ENCODE data around the gene POLR2J3. TPM values are rescaled to one million over a fixed set of nuclear protein-coding genes. Genes with fewer than 3 reads are reported as not detected.
"Not testable (repeated sequence)": the region's sequence is repeated elsewhere in the genome, so short reads cannot be mapped to it uniquely, and the experiment has no call there.

POLR2J3 gene
- total RNA-seq, 1 experiment from 2014 or later = 16.2 TPM

GRCh38 chr7:102593637-102594334, 21.4 kb upstream of the POLR2J3 start:
- in situ Hi-C loops (cut with HindIII; ENCODE audit: low pct_unique_long_range_greater_than_20kb, low sequenced_read_pairs) = not testable (repeated sequence)

DNA sequence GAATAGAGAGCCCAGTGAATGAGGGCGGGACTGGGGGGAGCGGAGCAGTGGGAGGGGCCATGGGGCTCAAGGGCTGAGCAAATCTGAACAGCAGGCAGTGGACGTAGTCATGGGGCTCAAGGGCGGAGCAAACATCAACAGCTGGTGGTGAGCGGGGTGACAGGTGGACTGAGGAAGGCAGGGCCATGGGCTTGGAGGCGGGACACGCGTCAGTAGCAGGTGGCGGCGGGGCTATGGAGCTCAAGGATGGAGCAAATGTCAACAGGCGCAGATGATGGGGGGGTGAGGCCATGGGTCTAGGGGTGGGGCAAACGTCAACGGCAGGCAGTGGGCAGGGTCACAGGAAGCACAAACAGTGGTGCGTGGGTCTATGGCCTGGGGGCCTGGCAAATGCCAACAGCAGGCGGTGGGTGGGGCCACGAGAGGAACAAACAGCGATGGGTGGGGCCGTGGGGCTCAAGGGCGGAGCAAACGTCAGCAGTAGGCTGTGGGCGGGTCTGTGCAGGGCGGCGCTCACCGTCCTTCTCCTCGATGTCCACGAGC, 20.2 kb upstream of the POLR2J3 start:
- DNase-seq (ENCODE audit: low read depth, low spot score); in situ Hi-C loops (cut with HindIII; ENCODE audit: low pct_unique_long_range_greater_than_20kb, low sequenced_read_pairs): not testable (repeated sequence)

More at GRCh38 chr7:102593637-102594334, 21.4 kb upstream of the POLR2J3 start:
- not testable (repeated sequence) for DNase-seq (ENCODE audit: low read depth, low spot score)

- in situ Hi-C loops (cut with HindIII; ENCODE audit: low pct_unique_long_range_greater_than_20kb, low sequenced_read_pairs); DNase-seq (ENCODE audit: low read depth, low spot score): not testable (repeated sequence)
Measured at GRCh38 chr7:102589857-102590256, 17.5 kb upstream of the POLR2J3 start.

DNA sequence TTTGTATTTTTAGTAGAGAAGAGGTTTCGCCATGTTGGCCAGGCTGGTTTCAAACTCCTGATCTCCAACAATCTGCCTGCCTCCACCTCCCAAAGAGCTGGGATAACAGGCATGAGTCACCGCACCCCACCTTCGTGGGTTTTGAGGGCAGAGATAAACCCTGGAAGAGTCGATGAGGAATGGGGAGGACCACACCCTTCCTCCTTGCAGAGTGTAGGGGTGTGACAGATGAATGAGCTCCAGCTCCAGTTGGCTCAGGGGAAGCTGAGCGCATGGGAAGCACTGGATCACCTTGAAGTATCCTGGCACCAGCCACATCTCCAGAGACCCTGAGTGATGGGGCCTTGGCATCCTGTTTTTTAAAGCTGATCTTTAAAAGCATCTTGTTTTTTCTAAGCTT, 11.1 kb upstream of the POLR2J3 start:
- DNase-seq (ENCODE audit: low read depth, low spot score); in situ Hi-C loops (cut with HindIII; ENCODE audit: low pct_unique_long_range_greater_than_20kb, low sequenced_read_pairs): not testable (repeated sequence)

- in situ Hi-C loops (cut with HindIII; ENCODE audit: low pct_unique_long_range_greater_than_20kb, low sequenced_read_pairs); DNase-seq (ENCODE audit: low read depth, low spot score): not testable (repeated sequence)
Measured at GRCh38 chr7:102581722-102582121, 9.3 kb upstream of the POLR2J3 start.

- in situ Hi-C loops (cut with HindIII; ENCODE audit: low pct_unique_long_range_greater_than_20kb, low sequenced_read_pairs); DNase-seq (ENCODE audit: low read depth, low spot score): not testable (repeated sequence)
Measured at GRCh38 chr7:102578486-102578885, 6.1 kb upstream of the POLR2J3 start.

GRCh38 chr7:102577315-102578240, 5.2 kb upstream of the POLR2J3 start:
- DNase-seq (ENCODE audit: low read depth, low spot score); in situ Hi-C loops (cut with HindIII; ENCODE audit: low pct_unique_long_range_greater_than_20kb, low sequenced_read_pairs): not testable (repeated sequence)

- DNase-seq (ENCODE audit: low read depth, low spot score); in situ Hi-C loops (cut with HindIII; ENCODE audit: low pct_unique_long_range_greater_than_20kb, low sequenced_read_pairs): not testable (repeated sequence)
Measured at GRCh38 chr7:102576363-102576762, 4.0 kb upstream of the POLR2J3 start.

DNA sequence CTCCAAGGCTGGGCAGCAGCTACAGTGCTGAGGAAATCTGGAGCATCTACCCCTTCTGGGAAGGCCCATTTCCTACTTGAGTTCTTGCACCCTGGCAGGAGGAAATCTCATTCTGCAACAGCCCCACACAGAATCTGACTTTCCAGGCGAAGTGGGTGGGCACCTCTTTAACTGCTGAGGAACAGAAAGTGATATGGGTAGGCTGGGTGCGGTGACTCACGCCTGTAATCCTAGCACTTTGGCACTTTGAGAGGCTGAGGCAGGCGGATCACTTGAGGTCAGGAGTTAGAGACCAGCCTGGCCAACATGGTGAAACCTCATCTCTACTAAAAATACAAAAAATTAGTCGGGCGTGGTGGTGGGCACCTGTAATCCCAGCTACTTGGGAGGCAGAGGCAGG, 2.2 kb upstream of the POLR2J3 start:
- DNase-seq (ENCODE audit: low read depth, low spot score); in situ Hi-C loops (cut with HindIII; ENCODE audit: low pct_unique_long_range_greater_than_20kb, low sequenced_read_pairs): not testable (repeated sequence)

GRCh38 chr7:102568620-102569019, 3.8 kb downstream of the POLR2J3 start:
- DNase-seq (ENCODE audit: low read depth, low spot score); in situ Hi-C loops (cut with HindIII; ENCODE audit: low pct_unique_long_range_greater_than_20kb, low sequenced_read_pairs): not testable (repeated sequence)

DNA sequence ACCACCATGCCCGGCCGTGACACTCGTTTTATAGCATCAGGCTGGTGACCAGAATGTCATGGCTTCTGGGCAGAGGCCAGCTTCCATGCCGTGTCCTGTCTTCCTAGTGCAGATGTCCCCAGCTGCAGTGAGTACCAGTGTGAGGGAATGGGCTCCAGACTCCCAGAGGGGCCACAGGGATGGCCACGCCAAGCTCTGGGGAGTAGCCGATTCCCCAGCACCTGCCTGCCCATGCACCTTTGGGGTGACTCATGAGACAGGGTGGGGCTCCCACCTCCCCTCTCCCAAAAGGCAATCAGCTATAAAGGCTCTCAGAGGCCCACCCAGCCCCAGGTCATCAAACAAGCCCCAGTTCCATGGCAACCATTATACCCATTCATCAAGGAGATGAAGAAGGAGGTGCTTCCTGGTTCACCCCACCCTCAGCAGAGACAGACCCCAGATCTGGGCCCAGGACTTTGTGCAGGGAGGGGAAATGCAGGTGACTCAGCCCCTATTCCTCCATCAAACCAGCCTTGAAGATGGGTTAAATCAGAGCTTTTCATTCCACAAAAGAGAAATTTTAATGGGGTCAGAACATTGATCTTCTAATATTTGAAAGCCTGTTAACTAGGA, 21.5 kb downstream of the POLR2J3 start, which contains the start of gene SPDYE2:
SPDYE2 (plus strand) TSS at position 419 of the 615 bp plus-strand sequence. CDS start 2,030 bp downstream, outside the sequence.
- in situ Hi-C loops (cut with HindIII; ENCODE audit: low pct_unique_long_range_greater_than_20kb, low sequenced_read_pairs) = not testable (repeated sequence)

DNA sequence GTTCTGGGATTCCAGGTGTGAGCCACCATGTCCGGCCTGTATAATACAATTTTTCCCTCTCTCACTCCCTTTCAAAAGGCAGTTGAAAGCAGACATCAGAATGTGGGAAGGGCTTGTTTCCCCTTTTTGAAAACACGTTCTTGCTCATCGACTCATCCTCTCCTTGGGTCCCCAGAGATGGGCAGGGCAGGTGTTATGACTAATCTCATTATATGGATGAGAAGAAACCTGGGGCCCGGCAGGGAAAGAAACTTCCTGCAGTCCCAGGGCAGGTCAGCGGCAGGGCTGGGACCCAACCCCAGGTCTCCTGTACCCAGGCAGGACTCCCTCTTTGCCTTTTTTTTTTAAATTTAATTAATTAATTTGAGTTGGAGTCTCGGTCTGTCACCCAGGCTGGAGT, 26.0 kb downstream of the POLR2J3 start:
- in situ Hi-C loops (cut with HindIII; ENCODE audit: low pct_unique_long_range_greater_than_20kb, low sequenced_read_pairs); DNase-seq (ENCODE audit: low read depth, low spot score): not testable (repeated sequence)

More for the DNA sequence above, 21.5 kb downstream of the POLR2J3 start, which contains the start of gene SPDYE2:
- DNase-seq (ENCODE audit: low read depth, low spot score) = not testable (repeated sequence)

GRCh38 chr7:102545288-102545687, 27.1 kb downstream of the POLR2J3 start:
- DNase-seq (ENCODE audit: low read depth, low spot score); in situ Hi-C loops (cut with HindIII; ENCODE audit: low pct_unique_long_range_greater_than_20kb, low sequenced_read_pairs): not testable (repeated sequence)

- DNase-seq (ENCODE audit: low read depth, low spot score); in situ Hi-C loops (cut with HindIII; ENCODE audit: low pct_unique_long_range_greater_than_20kb, low sequenced_read_pairs): not testable (repeated sequence)
Measured at GRCh38 chr7:102544372-102544771, 28.0 kb downstream of the POLR2J3 start.

GRCh38 chr7:102543596-102543995, 28.8 kb downstream of the POLR2J3 start, which contains the start of gene UPK3BL2:
TSS of gene UPK3BL2 (minus strand) at chr7:102543696. CDS start at chr7:102543636, 60 bp downstream.
- in situ Hi-C loops (cut with HindIII; ENCODE audit: low pct_unique_long_range_greater_than_20kb, low sequenced_read_pairs); DNase-seq (ENCODE audit: low read depth, low spot score): not testable (repeated sequence)

DNA sequence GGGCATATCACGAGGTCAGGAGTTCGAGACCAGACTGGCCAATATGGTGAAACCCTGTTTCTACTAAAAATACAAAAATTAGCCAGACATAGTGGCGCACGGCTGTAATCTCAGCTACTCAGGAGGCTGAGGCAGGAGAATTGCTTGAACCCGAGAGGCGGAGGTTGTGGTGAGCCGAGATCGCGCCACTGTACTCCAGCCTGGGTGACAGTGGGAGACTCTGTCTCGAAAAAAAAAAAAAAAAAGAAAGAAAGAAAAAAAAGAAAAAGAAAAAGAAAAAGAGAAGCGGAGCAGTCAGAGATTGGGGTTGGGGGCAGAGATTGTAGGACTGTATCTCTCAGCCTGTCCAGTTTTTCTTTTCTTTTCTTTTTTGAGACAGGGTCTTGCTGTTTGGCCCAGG, 29.6 kb downstream of the POLR2J3 start:
- in situ Hi-C loops (cut with HindIII; ENCODE audit: low pct_unique_long_range_greater_than_20kb, low sequenced_read_pairs); DNase-seq (ENCODE audit: low read depth, low spot score): not testable (repeated sequence)

GRCh38 chr7:102542083-102542482, 30.3 kb downstream of the POLR2J3 start:
- in situ Hi-C loops (cut with HindIII; ENCODE audit: low pct_unique_long_range_greater_than_20kb, low sequenced_read_pairs); DNase-seq (ENCODE audit: low read depth, low spot score): not testable (repeated sequence)
